Endothelial cell of umbilical vein (primary cell): Measurements from ENCODE around the gene KCNK13. TPM values are rescaled to one million over a fixed set of nuclear protein-coding genes. Genes with fewer than 3 reads are reported as not detected.
A peak's percentile ranks its signal among the peaks of the same experiment; 100 is the strongest.

Experiments
- BruUV-seq: library from RNA; stranded (reverse); fragments of 400-500 nt; replicated peaks from 2 replicates; lab custom pipeline; 2021; lab: Mats Ljungman, UMichigan
- CTCF ChIA-PET: fragments of 300-600, 350-600 bp; sonication (Branson Sonifier 250); formaldehyde crosslinking; loops from one replicate; lab custom pipeline; 2021; ENCODE audit warnings: antibody characterized with exemption, inconsistent platforms; lab: Charles Lee
- POLR2A ChIA-PET: fragments of 300-600, 350-600 bp; sonication (Branson Sonifier 250); formaldehyde crosslinking; loops from one replicate; lab custom pipeline; 2021; ENCODE audit warnings: antibody characterized with exemption, inconsistent platforms; lab: Charles Lee
- DNase-seq: peaks from one replicate; pipeline ENCODE4 v3.0.0-alpha.2; 2011; ENCODE audit warnings: low read depth, low spot score
- FAIRE-seq: peaks from 2 replicates; lab custom pipeline; 2011; peaks lifted over from hg19 to GRCh38; lab: Jason Lieb, UNC
- H2AFZ ChIP-seq: 2 replicates; pipeline ENCODE4 v1.6.0; 2012; ENCODE audit warnings: low read depth, low read length, control low read depth, inconsistent platforms
- H3K27ac ChIP-seq: 2 replicates; pipeline ENCODE4 v1.5.1; 2011; ENCODE audit warnings: low read depth, mild to moderate bottlenecking, control low read depth, low read length, moderate library complexity; ENCODE audit not compliant: insufficient read depth
- H3K27me3 ChIP-seq, 2 experiments: 2 replicates each; pipeline versions ENCODE4 v1.6.0 to v1.6.1; 2011; ENCODE audit warnings: low read length in 2 of 2, mixed read lengths in 1 of 2; ENCODE audit not compliant: control insufficient read depth in 2 of 2, insufficient read depth in 2 of 2
- H3K36me3 ChIP-seq, 2 experiments: 2 replicates in 1 of 2; 3 replicates in 1 of 2; pipeline ENCODE4 v1.5.1; 2011; ENCODE audit warnings: low read length in 2 of 2, mild to moderate bottlenecking in 1 of 2, moderate library complexity in 1 of 2; ENCODE audit not compliant: control insufficient read depth in 2 of 2, insufficient read depth in 2 of 2; ENCODE audit errors: extremely low read depth in 1 of 2
- H3K4me1 ChIP-seq: 3 replicates; pipeline ENCODE4 v1.5.1; 2011; ENCODE audit warnings: mild to moderate bottlenecking, low read length; ENCODE audit not compliant: control insufficient read depth, insufficient read depth; ENCODE audit errors: extremely low read depth
- H3K4me2 ChIP-seq: 2 replicates; pipeline ENCODE4 v1.6.1; 2011; ENCODE audit warnings: low read length, control low read depth, mixed read lengths; ENCODE audit not compliant: insufficient read depth
- H3K4me3 ChIP-seq, 3 experiments: fragments of 200-600 bp in 1 of 3; sonication (generic), shearing (Covaris generic) in 1 of 3; replicated peaks in 1 of 3; 2 replicates each; pipeline ENCODE4 v1.5.1; 2011 to 2016; ENCODE audit warnings: control low read depth in 3 of 3, low read length in 3 of 3, mild to moderate bottlenecking in 2 of 3, inconsistent platforms in 1 of 3, low read depth in 1 of 3, moderate library complexity in 1 of 3; ENCODE audit not compliant: insufficient read depth in 1 of 3
- H3K79me2 ChIP-seq: 2 replicates; pipeline ENCODE4 v1.6.0; 2012; ENCODE audit warnings: low read length, inconsistent platforms; ENCODE audit not compliant: control insufficient read depth, insufficient read depth
- H3K9ac ChIP-seq: replicated peaks from 2 replicates; pipeline ENCODE3; 2011; ENCODE audit warnings: low read length, control low read depth; ENCODE audit not compliant: insufficient read depth; ENCODE audit errors: extremely low read depth
- H3K9me1 ChIP-seq: replicated peaks from 3 replicates; pipeline ENCODE4 v1.6.0; 2011; ENCODE audit warnings: mild to moderate bottlenecking, low read length; ENCODE audit not compliant: control insufficient read depth, insufficient read depth; ENCODE audit errors: extremely low read depth
- H3K9me3 ChIP-seq: replicated peaks from 2 replicates; pipeline ENCODE4 v1.5.1; 2012; ENCODE audit warnings: low read length, inconsistent platforms; ENCODE audit not compliant: control insufficient read depth, insufficient read depth
- H4K20me1 ChIP-seq: replicated peaks from 2 replicates; pipeline ENCODE3; 2011; ENCODE audit warnings: mild to moderate bottlenecking, low read length; ENCODE audit not compliant: control insufficient read depth, insufficient read depth; ENCODE audit errors: extremely low read depth
- EZH2 ChIP-seq: IDR thresholded peaks from 2 replicates; pipeline ENCODE4 v1.6.1; 2012; ENCODE audit warnings: borderline replicate concordance, low read depth, mild to moderate bottlenecking, moderate library complexity, low read length, inconsistent platforms; ENCODE audit not compliant: severe bottlenecking
- FOS ChIP-seq: IDR thresholded peaks from 2 replicates; pipeline ENCODE4 v1.6.1; 2011; ENCODE audit warnings: mild to moderate bottlenecking, low read length, moderate library complexity, borderline replicate concordance; ENCODE audit not compliant: insufficient read depth
- GATA2 ChIP-seq: IDR thresholded peaks from 2 replicates; pipeline ENCODE4 v1.7.0; 2011; ENCODE audit warnings: low read depth, mild to moderate bottlenecking, moderate library complexity, mixed read lengths, low read length; ENCODE audit not compliant: insufficient read length, insufficient read depth
- JUN ChIP-seq: IDR thresholded peaks from 2 replicates; pipeline ENCODE4 v1.6.1; 2011; ENCODE audit warnings: borderline replicate concordance, low read depth; ENCODE audit not compliant: insufficient read length, insufficient read depth
- MYC ChIP-seq: IDR thresholded peaks from one replicate; pipeline ENCODE4 v1.6.1; 2011; ENCODE audit warnings: mild to moderate bottlenecking, low read depth, low read length
- POLR2A ChIP-seq: IDR thresholded peaks from 2 replicates; pipeline ENCODE4 v1.6.1; 2012; ENCODE audit warnings: low read depth, mild to moderate bottlenecking, control low read depth, low read length
- POLR2AphosphoS5 ChIP-seq: IDR thresholded peaks from 2 replicates; pipeline ENCODE4 v1.6.1; 2012; ENCODE audit warnings: low read depth, mild to moderate bottlenecking, control low read depth, low read length, moderate library complexity; ENCODE audit not compliant: insufficient read depth
- dilution Hi-C: fragments of 300-500 bp; cut with MboI; formaldehyde crosslinking; loops from one replicate; pipeline ENCODE4 v1.15.0; 2019; ENCODE audit warnings: low sequenced_read_pairs; ENCODE audit not compliant: extremely low pct_ligation_motif_present
- intact Hi-C: fragments of 100-400 bp; cut with micrococcal nuclease; formaldehyde crosslinking; loops from one replicate; pipeline ENCODE4 v1.10.0; 2022
- polyA plus RNA-seq, 4 experiments: library from polyadenylated mRNA; depleted of rRNA in 3 of 4; stranded (reverse) in 3 of 4; unstranded in 1 of 4; fragments of >200 nt; gene quantifications; 2 replicates each; pipeline versions ENCODE4 v1.2.1 to v1.2.3, GENCODE V29; 2011 to 2012; ENCODE audit warnings: missing spikeins in 1 of 4
- total RNA-seq: library from RNA; stranded (reverse); gene quantifications from 2 replicates; pipeline ENCODE4 v1.2.3, GENCODE V29; 2021
- TF ChIP-seq, protein P1 (sequence below), 2 donors: IDR thresholded peaks; 1 replicate in 1 of 2; 2 replicates in 1 of 2; pipeline ENCODE4 v1.5.1; 2011; ENCODE audit warnings: low read length in 2 of 2, mild to moderate bottlenecking in 2 of 2, moderate library complexity in 2 of 2, control low read depth in 1 of 2, inconsistent platforms in 1 of 2, low read depth in 1 of 2; ENCODE audit not compliant: insufficient read depth in 1 of 2; ENCODE audit errors: extremely low read depth in 1 of 2
- TF ChIP-seq, protein P2 (sequence below): IDR thresholded peaks from 2 replicates; pipeline ENCODE4 v1.6.1; 2011; ENCODE audit not compliant: insufficient read depth, insufficient read length

The KCNK13 gene
- total and polyA plus RNA-seq, 2 donors (not counting 3 experiments of a cell fraction or from before 2014, with no cell fraction given), result not detected

DNA sequence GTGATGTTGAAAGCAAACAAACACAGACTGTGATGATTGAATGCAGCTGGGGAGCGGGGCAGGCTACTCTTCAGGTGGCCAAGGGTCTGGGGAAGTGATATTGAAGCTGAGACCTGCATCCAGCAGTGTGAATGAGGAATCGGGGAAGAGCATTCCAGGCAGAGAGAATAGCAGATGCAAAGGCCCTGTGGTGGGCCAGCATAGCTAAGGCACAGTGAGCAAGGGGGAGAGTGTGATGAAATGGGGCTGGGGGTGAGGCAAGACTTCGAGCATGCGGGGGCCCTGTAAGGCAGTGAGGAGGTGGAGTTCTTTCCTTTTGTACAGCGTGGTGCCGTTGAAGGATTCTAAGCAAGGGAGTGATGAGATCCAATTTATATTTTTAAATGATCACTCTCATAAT is 77.4 kb downstream of the KCNK13 start:
- Histone ChIP-seq H3K4me3 (no peak overlapping the region), H3K4me1 (peaks cover 34% of the 10 kb centered on the region), H3K9me3 (no peaks in the 10 kb centered on the region), H3K9me1 (no peaks in the 10 kb centered on the region), H3K27ac (no peak overlapping the region), H4K20me1 (no peaks in the 10 kb centered on the region), H3K79me2 (no peaks in the 10 kb centered on the region), H3K36me3 (no peaks in the 10 kb centered on the region), H2AFZ (no peak overlapping the region), H3K27me3 (peaks cover 0 to 5% of the 10 kb centered on the region in 2 experiments), H3K9ac (no peak overlapping the region), H3K4me2 (no peak overlapping the region)
- CTCF ChIA-PET, result interaction anchor here (1.2 kb wide), 1 partner anchor 166 kb away, joined by 3 read pairs; no protein-coding TSS in a partner anchor
- DNase-seq, result no peak
- intact Hi-C loops, result no loop called here
- no peak for FAIRE-seq
- TF ChIP-seq EZH2 (no peak), MYC (no peak)
- dilution Hi-C loops, result no loop called here
- BruUV-seq, result no TSS peak
- POLR2A ChIA-PET, result no interaction called here

DNA sequence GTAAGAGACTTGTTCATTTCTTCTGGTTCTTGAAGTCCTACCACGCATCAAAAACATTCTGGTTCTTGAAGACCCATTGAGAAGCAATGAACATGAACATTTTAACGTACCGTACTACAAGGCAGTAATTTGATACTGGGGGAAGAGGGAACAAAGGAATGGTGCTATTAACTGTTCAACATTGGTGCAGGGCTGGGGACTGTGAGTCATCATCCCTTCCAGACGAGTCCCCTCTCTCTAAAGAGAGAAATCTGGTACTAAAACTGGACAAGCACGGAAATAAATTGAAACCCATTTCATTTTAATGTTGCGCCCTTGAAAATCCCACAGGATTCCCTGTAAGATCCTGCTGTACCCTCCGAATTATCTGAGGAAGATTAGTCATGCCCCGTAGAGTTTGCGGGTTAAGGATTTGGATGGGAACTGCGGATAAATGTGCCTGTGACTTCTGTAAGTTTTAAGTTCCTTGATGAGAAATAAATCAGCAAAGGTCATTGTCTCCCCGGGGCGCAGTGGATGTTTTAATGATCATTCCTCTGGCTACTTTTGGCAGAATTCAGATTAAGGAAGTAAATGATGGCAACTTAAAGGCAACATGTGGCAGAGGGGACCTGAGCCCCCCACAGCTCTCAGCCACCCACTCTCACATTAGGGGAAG is 78.6 kb downstream of the KCNK13 start:
- peak overlapping the region; percentile 55 for H3K9ac ChIP-seq
- H2AFZ ChIP-seq, result peak overlapping the region; percentile 46
- peak overlapping the region; percentile 63 for H3K4me2 ChIP-seq
- intact Hi-C loops (loop anchor here (2.0 to 5.0 kb wide), 2 partner anchors 78 to 183 kb away; partner anchors contain the start of gene TDP1), dilution Hi-C loops (no loop called here)
- peak; percentile 63 for TF ChIP-seq JUN
- no peak for TF ChIP-seq GATA2
- TF ChIP-seq, protein P1, sequence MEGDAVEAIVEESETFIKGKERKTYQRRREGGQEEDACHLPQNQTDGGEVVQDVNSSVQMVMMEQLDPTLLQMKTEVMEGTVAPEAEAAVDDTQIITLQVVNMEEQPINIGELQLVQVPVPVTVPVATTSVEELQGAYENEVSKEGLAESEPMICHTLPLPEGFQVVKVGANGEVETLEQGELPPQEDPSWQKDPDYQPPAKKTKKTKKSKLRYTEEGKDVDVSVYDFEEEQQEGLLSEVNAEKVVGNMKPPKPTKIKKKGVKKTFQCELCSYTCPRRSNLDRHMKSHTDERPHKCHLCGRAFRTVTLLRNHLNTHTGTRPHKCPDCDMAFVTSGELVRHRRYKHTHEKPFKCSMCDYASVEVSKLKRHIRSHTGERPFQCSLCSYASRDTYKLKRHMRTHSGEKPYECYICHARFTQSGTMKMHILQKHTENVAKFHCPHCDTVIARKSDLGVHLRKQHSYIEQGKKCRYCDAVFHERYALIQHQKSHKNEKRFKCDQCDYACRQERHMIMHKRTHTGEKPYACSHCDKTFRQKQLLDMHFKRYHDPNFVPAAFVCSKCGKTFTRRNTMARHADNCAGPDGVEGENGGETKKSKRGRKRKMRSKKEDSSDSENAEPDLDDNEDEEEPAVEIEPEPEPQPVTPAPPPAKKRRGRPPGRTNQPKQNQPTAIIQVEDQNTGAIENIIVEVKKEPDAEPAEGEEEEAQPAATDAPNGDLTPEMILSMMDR (IDR thresholded peaks at IDR 0.05; ENCODE audit: extremely low read depth in 1 of 2, insufficient read depth in 1 of 2, low read depth in 1 of 2, low read length in 2 of 2), result no peak
- no peak for TF ChIP-seq POLR2A
- TF ChIP-seq EZH2, result no peak
- peak; percentile 68 for TF ChIP-seq FOS
- TF ChIP-seq, protein P2, sequence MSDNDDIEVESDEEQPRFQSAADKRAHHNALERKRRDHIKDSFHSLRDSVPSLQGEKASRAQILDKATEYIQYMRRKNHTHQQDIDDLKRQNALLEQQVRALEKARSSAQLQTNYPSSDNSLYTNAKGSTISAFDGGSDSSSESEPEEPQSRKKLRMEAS, result no peak
- TF ChIP-seq POLR2AphosphoS5, result no peak
- no peak for TF ChIP-seq MYC
- H3K27ac ChIP-seq, result peak overlapping the region; percentile 93
- H3K79me2 ChIP-seq, result no peaks in the 10 kb centered on the region
- no peak overlapping the region for H3K4me3 ChIP-seq
- no peaks in the 10 kb centered on the region for H3K9me1 ChIP-seq
- TSS peak; percentile 97 for BruUV-seq
- ChIA-PET CTCF (interaction anchor here (0.8 to 1.2 kb wide), 3 partner anchors 41 to 1114 kb away, joined by 3 read pairs; no protein-coding TSS in a partner anchor), POLR2A (no interaction called here)
- peaks cover 2 to 5% of the 10 kb centered on the region in 2 experiments for H3K27me3 ChIP-seq
- no peaks in the 10 kb centered on the region for H3K36me3 ChIP-seq
- no peaks in the 10 kb centered on the region for H3K9me3 ChIP-seq
- FAIRE-seq, result peak; percentile 84
- no peaks in the 10 kb centered on the region for H4K20me1 ChIP-seq
- peak; percentile 62 for DNase-seq
- peaks cover 34% of the 10 kb centered on the region for H3K4me1 ChIP-seq
